Heart left ventricle (tissue), 13 donors: ENCODE measurements around the gene WHAMM.

Source experiments
- POLR2A ChIP-seq, 2 donors: fragments of 450-650 bp; IDR thresholded peaks; one replicate each; pipeline ENCODE4 v1.6.1; 2017; ENCODE audit warnings: antibody characterized with exemption in 2 of 2, mild to moderate bottlenecking in 2 of 2, moderate library complexity in 2 of 2
- TF ChIP-seq, protein P1 (sequence below), 12 donors: fragments of 200-600 bp; sonication (generic) in 4 of 12; IDR thresholded peaks; one replicate each; pipeline versions ENCODE4 v1.5.0 to v1.8.0; 2018 to 2022; ENCODE audit warnings: antibody characterized with exemption in 12 of 12, mild to moderate bottlenecking in 5 of 12
- donor health status: ischemic (EF 13 %, LVEDD 7.1; RV severe dilation, severe dysfunction).
- donor health status: DM: no; HTN: yes; CAD: no.
- donor health status: DM: no; HTN: no; CAD: no.
- donor health status: ischemic (EF 25% LVEDD 6.9; RV normal size, moderate dysfunction).
- donor health status: ischemic (EF 25% LVEDD 5.7; RV mildly dilated, moderate dysfunction).
- donor health status: ischemic (EF 35%, LVEDD 5.7; RV mildly dilated, moderate dysfunction).
- donor health status: nonischemic (EF 11% LVEDD 7.7; RV severe dilation, severe dysfunction).
- donor health status: DM: yes; HTN: yes; CAD: no.
- donor health status: PGD.
- donor health status: ischemic (EF 29% LVEDD 5.4; RV normal size, mild dysfunction).
- donor health status: nonischemic (EF 23%, LVEDD 6.1; RV moderate dilation, normal function).

DNA sequence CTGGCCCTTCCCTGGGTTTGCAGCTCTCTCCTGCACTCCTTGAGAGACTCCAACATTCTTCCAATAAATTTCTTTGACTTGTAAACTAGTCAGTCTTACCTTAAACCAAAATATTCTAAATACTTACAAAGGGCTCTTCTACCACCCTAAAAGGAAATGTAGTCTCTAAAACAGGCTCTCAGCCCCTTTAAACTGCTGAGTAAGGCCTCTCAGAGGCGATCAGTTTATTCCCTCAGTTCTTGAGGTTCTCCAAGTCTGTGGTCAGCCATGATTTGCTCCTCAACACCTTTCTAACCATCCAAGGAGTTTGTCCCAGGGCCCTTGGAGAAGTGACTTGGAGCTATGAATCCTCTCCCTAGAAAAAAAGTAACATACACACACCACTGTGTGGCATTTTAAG lies 64.8 kb downstream of the WHAMM start:
- TF ChIP-seq, protein P1, sequence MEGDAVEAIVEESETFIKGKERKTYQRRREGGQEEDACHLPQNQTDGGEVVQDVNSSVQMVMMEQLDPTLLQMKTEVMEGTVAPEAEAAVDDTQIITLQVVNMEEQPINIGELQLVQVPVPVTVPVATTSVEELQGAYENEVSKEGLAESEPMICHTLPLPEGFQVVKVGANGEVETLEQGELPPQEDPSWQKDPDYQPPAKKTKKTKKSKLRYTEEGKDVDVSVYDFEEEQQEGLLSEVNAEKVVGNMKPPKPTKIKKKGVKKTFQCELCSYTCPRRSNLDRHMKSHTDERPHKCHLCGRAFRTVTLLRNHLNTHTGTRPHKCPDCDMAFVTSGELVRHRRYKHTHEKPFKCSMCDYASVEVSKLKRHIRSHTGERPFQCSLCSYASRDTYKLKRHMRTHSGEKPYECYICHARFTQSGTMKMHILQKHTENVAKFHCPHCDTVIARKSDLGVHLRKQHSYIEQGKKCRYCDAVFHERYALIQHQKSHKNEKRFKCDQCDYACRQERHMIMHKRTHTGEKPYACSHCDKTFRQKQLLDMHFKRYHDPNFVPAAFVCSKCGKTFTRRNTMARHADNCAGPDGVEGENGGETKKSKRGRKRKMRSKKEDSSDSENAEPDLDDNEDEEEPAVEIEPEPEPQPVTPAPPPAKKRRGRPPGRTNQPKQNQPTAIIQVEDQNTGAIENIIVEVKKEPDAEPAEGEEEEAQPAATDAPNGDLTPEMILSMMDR (IDR thresholded peaks at IDR 0.05) = no peak
- TF ChIP-seq POLR2A (IDR thresholded peaks at IDR 0.05) = no peak
